CD8-positive, alpha-beta memory T cell (primary cell): ENCODE measurements around the gene IGSF11. TPM values are rescaled to one million over a fixed set of nuclear protein-coding genes. Genes with fewer than 3 reads are reported as not detected.

Experiments
- polyA plus RNA-seq: library from polyadenylated mRNA; unstranded; fragments of 300-500 nt; fragmentation: Illumina TruSeq; gene quantifications from one replicate; pipeline ENCODE4 v1.2.3, GENCODE V29; 2021
- total RNA-seq, 2 experiments: library from RNA; stranded (reverse); gene quantifications; one replicate each; pipeline ENCODE4 v1.2.3, GENCODE V29; 2021

The IGSF11 gene
- total and polyA plus RNA-seq, 3 experiments from 2014 or later: 0.27 to 0.58 TPM; not detected in 1

Other genes with a start within 250 kb of the IGSF11 start
- gene TEX55, start 111.3 kb upstream of the IGSF11 start, total RNA-seq: not detected
- not detected for gene TEX55, start 111.3 kb upstream of the IGSF11 start, polyA plus RNA-seq
- not detected for gene UPK1B, start 138.8 kb upstream of the IGSF11 start, total RNA-seq
- not detected for gene UPK1B, start 138.8 kb upstream of the IGSF11 start, polyA plus RNA-seq
- 10 to 100 TPM; 17.9 to 18.0 TPM for gene B4GALT4, start 206.0 kb upstream of the IGSF11 start, total RNA-seq
- 10.6 TPM for gene B4GALT4, start 206.0 kb upstream of the IGSF11 start, polyA plus RNA-seq